ENCODE measurements around the gene NDRG3.

Gene NDRG3

DNA sequence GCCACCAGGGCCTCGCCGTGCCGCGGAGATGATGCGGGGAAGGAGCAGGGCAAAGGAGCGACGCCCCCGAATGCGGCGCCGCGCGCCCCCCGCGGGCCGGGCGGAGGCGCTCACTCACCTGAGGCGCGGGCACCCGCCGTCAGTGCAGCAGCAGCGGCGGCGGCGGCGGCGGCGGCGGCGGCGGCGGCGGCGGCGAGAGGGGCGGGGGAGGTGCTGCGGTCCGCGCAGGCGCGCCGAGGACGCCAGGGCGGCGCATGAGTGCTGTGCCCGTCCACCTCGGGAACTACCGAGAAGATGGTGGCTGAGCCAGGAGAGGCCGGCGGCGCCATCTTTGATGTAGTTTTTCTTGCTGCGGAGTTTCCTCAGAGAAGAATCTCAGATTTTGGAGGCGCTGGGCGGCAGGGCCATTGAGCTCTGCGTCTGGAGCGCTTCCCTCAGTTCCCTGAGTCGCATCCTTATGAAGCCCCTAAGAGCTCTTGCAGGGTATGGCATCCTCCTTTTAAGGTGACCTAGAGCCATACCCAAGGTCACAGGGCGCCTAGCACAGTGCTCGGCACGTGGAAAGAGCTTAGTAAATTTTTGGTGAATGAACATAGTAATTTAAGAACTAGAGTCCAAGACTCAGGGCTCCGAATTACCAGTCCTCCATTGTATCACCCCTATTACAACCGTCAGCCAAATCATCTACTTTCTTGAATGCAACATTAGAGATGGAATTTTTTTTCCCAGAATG, at the start of gene NDRG3:
Gene NDRG3, minus strand, starts transcription at position 164 of the 733 bp plus-strand sequence. CDS start 24,355 bp downstream, outside the sequence.
- no peaks in the 10 kb centered on the region for H3K36me3 ChIP-seq (ENCODE audit: insufficient read depth)
- TF ChIP-seq, protein P1, sequence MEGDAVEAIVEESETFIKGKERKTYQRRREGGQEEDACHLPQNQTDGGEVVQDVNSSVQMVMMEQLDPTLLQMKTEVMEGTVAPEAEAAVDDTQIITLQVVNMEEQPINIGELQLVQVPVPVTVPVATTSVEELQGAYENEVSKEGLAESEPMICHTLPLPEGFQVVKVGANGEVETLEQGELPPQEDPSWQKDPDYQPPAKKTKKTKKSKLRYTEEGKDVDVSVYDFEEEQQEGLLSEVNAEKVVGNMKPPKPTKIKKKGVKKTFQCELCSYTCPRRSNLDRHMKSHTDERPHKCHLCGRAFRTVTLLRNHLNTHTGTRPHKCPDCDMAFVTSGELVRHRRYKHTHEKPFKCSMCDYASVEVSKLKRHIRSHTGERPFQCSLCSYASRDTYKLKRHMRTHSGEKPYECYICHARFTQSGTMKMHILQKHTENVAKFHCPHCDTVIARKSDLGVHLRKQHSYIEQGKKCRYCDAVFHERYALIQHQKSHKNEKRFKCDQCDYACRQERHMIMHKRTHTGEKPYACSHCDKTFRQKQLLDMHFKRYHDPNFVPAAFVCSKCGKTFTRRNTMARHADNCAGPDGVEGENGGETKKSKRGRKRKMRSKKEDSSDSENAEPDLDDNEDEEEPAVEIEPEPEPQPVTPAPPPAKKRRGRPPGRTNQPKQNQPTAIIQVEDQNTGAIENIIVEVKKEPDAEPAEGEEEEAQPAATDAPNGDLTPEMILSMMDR (conservative IDR thresholded peaks at IDR 0.05; ENCODE audit: low read depth, low read length), result no peak
- H3K9ac ChIP-seq, result peak within 1 kb of the TSS; percentile 76
- H4K20me1 ChIP-seq (ENCODE audit: insufficient read depth), result no peaks in the 10 kb centered on the region
- H3K4me1 ChIP-seq (ENCODE audit: low read depth, poor library complexity, severe bottlenecking), result peaks cover 11% of the 10 kb centered on the region
- no peaks in the 10 kb centered on the region for H3K79me2 ChIP-seq (ENCODE audit: insufficient read depth, low read depth)
- peak within 1 kb of the TSS; percentile 99 for H2AFZ ChIP-seq (ENCODE audit: low read depth)
- H3K27me3 ChIP-seq (ENCODE audit: insufficient read depth, low read depth), result no peaks in the 10 kb centered on the region
- H3K4me2 ChIP-seq, result peak within 1 kb of the TSS; percentile 100
- no peak within 1 kb of the TSS for H3K4me3 ChIP-seq (IDR thresholded peaks at IDR 0.05; ENCODE audit: insufficient read depth, low read depth, low read length)
- peak within 1 kb of the TSS; percentile 64 for H3K27ac ChIP-seq

DNA sequence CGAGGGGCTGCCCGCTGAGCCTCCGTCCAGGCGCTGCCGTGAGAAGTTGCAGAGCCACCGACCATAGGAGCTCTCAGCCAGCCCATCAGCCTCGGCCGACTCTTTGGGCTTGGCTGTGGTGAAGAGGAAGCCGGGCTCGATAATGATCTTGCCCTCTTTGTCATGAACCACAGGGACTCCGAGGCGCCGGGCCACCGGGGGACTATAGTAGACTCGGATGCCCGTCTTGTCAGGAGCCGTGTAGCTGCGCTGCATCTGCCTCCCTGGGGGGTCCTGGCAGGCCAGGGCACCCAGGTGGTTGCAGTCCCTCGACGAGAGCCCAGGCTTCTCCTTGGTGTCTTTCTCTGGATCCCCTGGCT, 48.2 kb upstream of the NDRG3 start:
- Histone ChIP-seq H3K4me1 (ENCODE audit: low read depth, poor library complexity, severe bottlenecking) (peaks cover 6% of the 10 kb centered on the region), H3K36me3 (ENCODE audit: insufficient read depth) (no peaks in the 10 kb centered on the region), H3K27ac (no peak overlapping the region), H3K27me3 (ENCODE audit: insufficient read depth, low read depth) (no peaks in the 10 kb centered on the region), H3K9ac (no peak overlapping the region), H3K4me2 (no peak overlapping the region), H3K79me2 (ENCODE audit: insufficient read depth, low read depth) (no peaks in the 10 kb centered on the region), H2AFZ (ENCODE audit: low read depth) (no peak overlapping the region), H4K20me1 (ENCODE audit: insufficient read depth) (no peaks in the 10 kb centered on the region), H3K4me3 (IDR thresholded peaks at IDR 0.05; ENCODE audit: insufficient read depth, low read depth, low read length) (no peak overlapping the region)
- TF ChIP-seq, protein P1 (conservative IDR thresholded peaks at IDR 0.05; ENCODE audit: low read depth, low read length), result no peak

DNA sequence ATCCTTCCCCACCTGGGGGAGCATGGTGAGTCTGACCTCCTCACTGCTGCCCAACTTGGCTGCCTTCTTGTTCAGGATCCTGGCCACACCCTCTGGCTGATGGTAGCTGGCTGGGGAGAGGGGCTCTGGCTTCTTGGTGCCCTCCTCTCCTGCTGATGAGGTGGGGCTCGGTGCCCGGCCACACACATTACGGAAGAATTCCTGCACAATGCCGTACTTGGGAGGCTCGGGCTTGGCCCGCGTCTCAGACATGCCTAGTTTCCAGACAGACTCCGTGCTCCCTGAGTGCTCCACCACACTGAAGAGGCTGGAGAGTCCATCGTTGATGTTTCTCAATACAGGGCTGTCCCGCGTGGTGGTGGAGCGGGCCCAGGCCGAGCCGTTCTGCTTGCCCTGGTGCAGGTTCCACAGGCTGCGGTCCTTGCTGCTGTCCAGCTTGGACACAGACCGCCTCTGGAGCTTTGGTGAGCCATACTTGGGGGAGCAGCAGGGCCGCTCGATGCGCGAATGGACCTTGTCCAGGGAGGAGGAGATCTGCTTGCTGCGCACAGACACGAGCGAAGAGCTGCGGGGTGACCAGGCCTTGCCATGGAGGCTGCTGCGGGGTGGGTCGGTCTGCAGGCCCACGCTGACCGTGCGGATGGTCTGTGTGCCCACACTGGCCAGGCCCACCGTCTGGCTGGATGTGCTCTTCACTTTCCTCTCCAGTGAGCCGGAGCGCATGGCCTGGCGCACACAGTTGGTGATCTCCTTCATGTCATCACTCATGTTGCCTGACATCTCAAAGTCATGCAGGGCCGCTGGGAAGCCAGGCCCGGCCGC, 47.6 kb upstream of the NDRG3 start:
- H3K4me3 ChIP-seq (IDR thresholded peaks at IDR 0.05; ENCODE audit: insufficient read depth, low read depth, low read length), result no peak overlapping the region
- no peak overlapping the region for H3K4me2 ChIP-seq
- no peaks in the 10 kb centered on the region for H3K79me2 ChIP-seq (ENCODE audit: insufficient read depth, low read depth)
- no peaks in the 10 kb centered on the region for H4K20me1 ChIP-seq (ENCODE audit: insufficient read depth)
- no peak overlapping the region for H2AFZ ChIP-seq (ENCODE audit: low read depth)
- H3K27ac ChIP-seq, result no peak overlapping the region
- no peaks in the 10 kb centered on the region for H3K36me3 ChIP-seq (ENCODE audit: insufficient read depth)
- TF ChIP-seq, protein P1 (conservative IDR thresholded peaks at IDR 0.05; ENCODE audit: low read depth, low read length), result no peak
- peaks cover 6% of the 10 kb centered on the region for H3K4me1 ChIP-seq (ENCODE audit: low read depth, poor library complexity, severe bottlenecking)
- H3K9ac ChIP-seq, result no peak overlapping the region
- H3K27me3 ChIP-seq (ENCODE audit: insufficient read depth, low read depth), result no peaks in the 10 kb centered on the region

DNA sequence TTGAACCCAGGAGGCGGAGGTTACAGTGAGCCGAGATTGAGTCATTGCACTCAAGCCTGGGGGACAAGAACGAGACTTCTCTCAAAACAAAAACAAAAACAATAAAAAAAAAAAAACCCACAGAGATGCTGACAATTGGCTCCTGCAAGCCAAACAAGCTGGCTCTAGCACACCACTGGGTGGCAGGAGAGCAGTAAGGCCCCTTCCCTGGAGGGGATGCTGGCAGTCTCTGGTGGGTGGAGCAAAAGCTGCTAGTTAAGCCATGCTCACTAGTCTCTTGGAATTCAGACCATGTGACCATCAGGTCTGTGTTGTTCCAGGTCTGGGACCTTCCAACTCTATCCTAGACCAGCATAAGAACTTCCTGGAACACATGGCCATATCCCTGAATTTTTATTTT, 46.5 kb upstream of the NDRG3 start:
- Histone ChIP-seq H4K20me1 (ENCODE audit: insufficient read depth) (no peaks in the 10 kb centered on the region), H3K36me3 (ENCODE audit: insufficient read depth) (no peaks in the 10 kb centered on the region), H3K27ac (no peak overlapping the region), H3K27me3 (ENCODE audit: insufficient read depth, low read depth) (no peaks in the 10 kb centered on the region), H2AFZ (ENCODE audit: low read depth) (no peak overlapping the region), H3K79me2 (ENCODE audit: insufficient read depth, low read depth) (no peaks in the 10 kb centered on the region), H3K4me3 (IDR thresholded peaks at IDR 0.05; ENCODE audit: insufficient read depth, low read depth, low read length) (no peak overlapping the region), H3K4me2 (no peak overlapping the region), H3K9ac (no peak overlapping the region), H3K4me1 (ENCODE audit: low read depth, poor library complexity, severe bottlenecking) (peaks cover 6% of the 10 kb centered on the region)
- TF ChIP-seq, protein P1 (conservative IDR thresholded peaks at IDR 0.05; ENCODE audit: low read depth, low read length), result peak; percentile 35; the same call in 1 of the 2 replicates

All from KMS-11 (cell line).